Nucleus accumbens (tissue), 56 donors: ENCODE results near the gene DMKN.
A peak's percentile ranks its signal among the peaks of the same experiment; 100 is the strongest.
"Not testable (repeated sequence)": the region's sequence is repeated elsewhere in the genome, so short reads cannot be mapped to it uniquely, and the experiment has no call there.

Experiments
- DNase-seq, 56 donors: peaks; one replicate each; lab custom pipeline; 2025; lab: John Stamatoyannopoulos, UW

DMKN gene

DNA sequence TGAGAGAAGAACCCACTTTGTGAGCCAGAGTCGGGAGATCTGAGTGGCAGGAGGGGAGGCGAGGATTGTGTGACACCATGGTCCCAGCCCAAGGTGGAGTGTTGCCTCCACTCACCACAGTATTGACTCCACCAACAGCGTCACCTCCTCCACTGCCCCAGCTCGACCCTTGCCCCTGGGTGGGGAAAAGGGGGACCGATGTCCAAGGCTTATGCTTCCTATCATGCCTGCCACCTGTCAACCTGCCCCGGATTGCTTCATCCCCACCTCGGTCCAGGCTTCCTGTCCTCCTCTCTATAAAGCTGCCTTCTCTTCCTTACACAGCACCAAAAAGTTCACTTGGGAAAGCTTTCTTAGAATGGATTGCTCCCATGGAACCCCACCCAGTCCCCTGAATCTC, 7.4 kb downstream of the DMKN start:
- DNase-seq = no peak

DNA sequence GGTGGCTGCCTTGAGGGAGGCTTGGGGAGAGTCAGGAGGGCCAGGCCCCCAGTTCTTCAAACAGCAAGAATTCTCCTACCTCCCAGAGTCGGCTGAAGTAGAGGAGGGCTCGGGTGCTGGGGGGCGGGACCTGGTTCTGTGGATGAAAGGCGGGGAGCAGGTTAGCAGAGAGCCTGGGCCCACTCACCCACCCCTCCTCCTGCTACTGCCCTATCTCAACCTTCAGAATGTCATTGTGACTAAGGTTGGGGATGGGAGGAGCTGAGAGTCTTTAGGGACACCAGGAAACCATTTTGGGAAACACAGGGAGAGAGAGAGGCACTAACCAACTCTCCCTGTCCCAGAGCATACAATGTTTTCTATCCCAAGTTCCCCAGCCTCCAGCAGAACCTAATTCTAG, 10.7 kb downstream of the DMKN start:
- DNase-seq = no peak

DNA sequence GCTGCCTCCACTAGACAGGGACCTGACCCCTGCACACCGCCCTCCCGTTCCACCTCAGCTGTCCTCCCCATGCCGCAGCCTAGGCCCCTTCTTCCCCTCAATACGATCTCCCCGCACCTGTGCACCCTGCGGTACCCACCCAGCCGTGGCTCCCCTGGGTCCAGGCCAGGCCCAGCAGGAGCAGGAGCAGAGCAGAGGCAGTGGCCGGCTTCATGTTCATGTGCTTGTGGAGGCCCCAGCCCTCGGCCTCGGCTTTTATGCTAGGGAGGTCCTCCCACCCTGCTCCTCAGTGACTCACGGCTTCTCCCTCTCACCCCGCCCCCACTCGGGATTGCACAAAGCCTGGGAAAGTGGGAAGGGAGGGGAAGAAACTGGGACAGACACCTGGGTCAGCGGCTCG, 11.8 kb downstream of the DMKN start:
- peak in 24 of 56 donors; percentile 3 to 65 (median 26) for DNase-seq

DNA sequence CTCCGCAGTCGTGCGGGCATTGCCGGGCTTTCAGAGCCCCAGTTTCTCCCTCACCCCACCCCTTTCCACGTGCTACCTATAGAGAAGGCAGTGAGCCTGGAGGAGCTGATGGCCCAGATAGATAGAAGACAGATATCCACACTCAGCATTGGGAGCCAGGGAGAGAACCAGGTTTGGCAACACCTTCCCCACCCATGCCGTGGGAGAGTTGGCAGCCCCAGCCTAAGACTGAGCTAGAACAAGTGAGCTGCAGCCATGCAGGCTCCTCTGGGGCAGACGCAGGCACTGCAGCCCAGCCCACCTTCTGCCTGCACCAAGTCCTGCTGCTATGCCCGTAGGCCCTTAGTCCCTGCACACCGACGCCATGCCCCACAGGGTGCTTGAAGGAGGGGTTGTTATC, 12.8 kb downstream of the DMKN start:
- DNase-seq = no peak

DNA sequence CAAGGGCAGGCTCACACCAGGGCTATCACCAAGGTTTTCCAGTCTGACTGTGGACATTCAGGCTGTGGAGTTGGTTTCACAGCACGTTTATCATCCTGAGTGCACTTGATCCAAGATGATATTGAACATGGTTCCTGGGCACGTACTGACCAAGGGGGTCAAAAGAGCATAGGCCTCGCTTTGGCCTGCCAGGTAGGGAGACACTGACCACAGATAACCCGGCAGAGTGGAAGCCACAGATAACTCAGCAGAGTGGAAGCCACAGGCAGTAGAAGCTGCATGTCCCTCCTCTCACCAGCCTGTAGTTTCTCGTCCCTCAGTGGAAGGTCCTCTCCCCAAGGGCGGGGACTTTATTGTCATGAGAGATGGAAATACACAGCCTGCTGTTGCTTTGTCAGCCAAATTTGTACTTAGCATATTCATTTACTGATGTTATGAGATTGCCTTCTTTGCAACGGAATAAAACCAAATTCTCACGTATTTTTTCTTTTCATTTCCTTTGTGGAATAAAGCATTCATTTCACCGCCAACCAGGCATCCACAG, 14.4 kb downstream of the DMKN start:
- DNase-seq = no peak

DNA sequence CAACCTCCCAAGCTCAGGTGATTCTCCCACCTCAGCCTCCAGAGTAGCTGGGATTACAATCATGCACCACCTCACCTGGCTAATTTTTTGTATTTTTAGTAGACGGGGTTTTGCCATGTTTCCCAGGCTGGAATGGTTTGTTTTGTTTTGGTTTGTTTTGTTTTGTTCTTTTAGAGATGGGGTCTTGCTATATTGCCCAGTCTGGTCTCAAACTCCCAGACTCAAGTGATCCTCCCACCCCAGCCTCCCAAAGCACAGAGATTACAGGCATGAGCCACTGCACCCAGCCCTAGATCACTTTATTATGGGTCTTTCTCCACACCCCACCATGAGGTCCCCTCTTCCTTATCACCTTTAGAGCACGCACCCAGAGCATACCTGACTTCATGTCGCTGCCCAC, 15.2 kb downstream of the DMKN start:
- DNase-seq = no peak

DNA sequence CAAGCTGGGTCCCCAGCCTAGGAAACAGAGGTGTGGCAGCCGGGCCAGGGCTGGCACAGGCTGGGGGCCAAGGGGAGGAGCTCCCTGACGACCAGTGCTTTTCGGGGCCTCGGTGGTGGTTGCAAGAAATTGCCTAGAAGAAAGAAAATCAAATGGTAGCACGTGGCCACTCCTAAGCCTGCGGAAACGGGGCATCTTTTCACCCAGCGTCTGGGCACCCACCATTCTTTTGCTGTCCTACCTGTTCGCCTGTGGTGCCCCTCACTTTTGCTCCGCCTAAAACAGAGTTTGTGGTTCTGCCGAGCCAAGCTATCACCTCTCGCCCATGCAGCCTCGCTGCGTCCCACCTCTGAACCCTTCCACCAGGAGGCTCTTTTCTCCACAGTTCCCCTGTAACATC, 16.0 kb downstream of the DMKN start:
- DNase-seq = no peak

DNA sequence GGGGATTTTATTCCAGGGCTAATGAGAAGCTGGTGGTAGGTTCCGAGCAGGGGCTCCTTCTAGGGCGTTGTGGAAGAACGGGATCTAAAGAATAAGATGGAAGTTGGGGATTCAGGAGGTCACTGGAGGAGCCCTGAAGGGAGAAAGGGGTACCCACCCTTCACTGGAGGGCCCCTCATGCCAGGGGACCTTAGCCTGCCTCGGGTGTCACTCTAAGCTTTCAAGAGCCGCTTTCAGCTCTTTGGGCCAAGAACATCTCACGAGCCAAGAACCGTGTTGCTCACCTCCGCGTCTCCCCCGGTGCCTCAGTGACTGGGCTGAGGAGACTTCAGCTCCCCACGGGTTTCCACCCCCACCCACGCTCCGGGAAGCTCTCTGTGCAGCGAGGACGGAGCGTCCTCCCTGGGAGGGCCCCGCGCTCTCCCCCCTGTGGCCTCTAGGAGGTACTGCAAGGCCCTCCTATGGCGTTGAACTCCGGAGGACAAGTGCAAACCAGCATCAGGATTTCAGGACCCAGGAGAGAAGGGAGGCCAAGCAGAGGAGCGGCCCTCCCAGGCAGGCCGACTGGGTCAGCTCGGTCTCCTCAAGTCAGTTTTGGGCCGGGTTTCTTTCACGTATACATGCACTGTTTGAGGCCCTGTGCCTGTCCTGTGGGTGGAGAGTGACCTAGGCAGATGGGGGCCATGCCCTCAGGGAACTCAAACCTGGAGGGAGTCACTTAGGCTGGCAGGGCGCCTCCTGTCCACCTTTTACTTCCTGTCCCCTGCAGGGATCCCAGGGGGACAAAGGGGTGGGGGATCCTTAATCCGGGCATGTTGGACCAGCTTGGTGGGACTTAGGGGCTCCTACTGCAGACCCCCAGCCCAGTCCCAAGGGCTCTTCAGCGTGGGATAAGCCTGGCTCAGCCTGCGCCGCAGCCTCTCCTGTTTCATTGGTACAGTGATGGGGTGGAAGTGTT, 18.1 kb downstream of the DMKN start:
- peak in 49 of 56 donors; percentile 3 to 76 (median 42) for DNase-seq

DNA sequence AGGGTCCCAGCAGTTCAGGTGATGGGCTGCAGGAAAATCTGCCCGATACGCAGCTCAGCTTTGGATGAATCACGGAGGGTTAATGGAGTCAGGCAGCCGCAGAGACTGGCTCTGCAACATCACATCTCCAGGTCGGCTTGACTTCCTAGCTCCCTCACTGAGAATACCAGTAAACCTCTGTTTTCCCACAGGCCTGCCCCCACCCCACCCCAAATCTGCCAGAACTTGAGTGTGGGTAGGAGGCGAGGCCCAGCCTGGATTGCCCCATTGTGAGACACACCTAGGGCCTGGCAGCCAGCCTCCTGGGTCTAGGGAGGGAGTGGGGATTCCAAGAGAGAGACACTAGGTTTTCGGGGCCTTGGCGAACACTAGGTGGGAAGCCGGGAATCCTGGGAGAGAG, 19.5 kb downstream of the DMKN start:
- DNase-seq = no peak

DNA sequence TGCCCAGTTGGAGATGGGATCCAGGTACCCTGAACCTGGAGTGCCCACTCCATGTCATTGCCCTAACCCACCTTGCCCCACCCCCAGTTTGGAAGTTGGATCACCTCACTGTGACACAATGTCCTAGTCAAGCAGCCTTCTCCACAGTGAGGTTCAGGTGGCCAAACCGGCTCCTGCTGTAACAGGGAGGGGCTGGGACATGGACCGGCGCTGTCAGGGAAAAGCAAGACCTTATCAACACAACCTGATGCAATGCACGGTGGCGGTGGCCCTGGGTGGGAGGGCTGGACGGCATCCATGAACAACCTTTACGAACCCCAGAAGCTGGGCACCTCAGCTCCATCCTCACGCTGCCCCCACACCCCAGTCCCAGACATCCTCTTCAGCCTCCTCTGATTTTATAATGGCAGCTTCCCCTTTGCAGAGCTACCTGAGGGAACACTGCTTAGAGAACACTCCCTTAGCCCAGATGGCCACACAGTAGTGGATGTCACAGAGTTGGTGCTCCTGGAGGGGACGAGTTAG, 21.6 kb downstream of the DMKN start:
- no peak for DNase-seq

DNA sequence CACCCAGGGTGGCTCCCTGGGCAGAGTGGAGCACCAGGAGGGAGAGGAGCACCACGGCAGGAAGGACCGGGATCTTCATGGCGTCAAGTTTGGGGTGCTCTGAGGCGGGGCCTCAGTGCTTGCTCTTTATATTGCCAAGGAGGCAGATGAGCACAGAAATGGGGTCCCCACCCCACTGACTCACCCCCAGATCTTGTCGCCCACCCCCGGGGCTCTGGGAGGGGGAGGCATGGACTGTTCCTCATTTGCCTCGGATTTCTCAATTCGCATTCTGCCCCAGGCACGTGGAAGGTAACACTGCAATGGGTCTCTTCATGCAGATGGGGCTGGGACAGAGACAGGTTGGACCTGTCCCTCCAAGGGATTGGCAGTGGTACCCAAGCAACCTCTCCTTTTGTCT, 23.1 kb downstream of the DMKN start, which contains the start of gene KRTDAP:
TSS of gene KRTDAP (minus strand) at position 101 of the 400 bp plus-strand sequence. CDS start at position 79, 22 bp downstream.
- DNase-seq = no peak

DNA sequence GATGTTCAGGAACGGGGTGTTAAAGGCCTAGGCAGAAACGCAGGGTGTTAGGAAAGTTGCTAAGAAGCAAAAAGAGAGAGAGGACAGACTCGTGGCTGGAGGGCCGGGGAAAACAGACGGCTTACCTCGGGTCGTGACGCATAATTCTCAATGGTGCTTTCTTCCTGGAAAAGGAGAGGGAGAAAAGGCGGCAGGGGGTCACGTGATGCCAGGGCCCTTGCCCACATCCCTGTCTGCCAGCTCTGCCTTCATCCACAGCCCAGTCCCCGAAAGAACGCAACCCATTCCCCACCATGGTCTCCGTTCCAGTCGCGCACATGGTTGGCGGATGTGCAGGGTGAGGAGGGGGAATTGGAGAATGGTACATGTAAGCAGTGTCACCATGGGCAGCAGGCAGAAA, 24.8 kb downstream of the DMKN start:
- no peak for DNase-seq

DNA sequence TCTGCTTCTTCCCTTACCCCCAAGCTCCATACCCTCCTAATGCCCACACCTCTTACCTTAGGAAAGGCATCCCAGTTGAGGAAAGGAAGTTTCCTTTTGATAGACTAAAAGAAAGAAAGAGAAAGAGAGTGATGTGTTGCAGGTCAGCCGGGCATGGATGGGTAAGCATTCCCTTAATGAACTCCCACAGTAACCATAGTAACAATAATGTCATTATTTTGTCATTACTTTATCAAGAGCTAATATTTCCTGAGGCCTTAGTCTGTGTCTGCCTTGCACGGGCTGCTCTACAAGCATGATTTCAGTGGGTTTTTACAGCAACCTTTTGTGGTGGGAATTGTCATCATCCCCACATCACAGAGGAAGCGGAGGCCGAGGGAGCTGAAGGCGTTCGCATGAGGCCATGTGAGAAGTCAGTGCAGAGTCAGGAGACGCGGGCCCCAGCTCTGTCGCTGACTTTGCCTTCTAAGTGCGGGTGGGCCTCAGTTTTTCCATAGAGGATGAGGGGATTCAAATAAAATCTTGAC, 25.7 kb downstream of the DMKN start:
- no peak for DNase-seq

DNA sequence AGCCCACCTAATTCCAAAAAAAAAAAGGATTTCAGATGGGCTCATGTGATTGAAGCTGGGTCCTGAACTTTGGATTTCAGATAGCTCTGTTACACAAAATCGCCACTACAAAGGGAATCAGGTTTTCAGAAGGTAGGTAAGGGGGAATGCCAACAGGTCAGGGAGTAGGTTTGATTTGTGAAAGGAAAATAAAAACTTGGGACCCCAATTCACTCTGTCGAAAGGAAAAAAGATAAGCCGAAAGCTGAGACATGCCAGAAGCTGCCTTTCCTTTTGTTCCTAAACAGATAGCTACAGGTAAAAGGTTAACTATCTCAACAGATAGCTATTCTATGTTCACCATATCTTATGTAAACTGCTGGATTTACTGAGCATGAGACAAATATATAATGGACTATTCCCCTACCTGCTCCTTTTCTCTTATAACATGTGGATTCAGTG, 27.2 kb downstream of the DMKN start:
- DNase-seq = no peak

DNA sequence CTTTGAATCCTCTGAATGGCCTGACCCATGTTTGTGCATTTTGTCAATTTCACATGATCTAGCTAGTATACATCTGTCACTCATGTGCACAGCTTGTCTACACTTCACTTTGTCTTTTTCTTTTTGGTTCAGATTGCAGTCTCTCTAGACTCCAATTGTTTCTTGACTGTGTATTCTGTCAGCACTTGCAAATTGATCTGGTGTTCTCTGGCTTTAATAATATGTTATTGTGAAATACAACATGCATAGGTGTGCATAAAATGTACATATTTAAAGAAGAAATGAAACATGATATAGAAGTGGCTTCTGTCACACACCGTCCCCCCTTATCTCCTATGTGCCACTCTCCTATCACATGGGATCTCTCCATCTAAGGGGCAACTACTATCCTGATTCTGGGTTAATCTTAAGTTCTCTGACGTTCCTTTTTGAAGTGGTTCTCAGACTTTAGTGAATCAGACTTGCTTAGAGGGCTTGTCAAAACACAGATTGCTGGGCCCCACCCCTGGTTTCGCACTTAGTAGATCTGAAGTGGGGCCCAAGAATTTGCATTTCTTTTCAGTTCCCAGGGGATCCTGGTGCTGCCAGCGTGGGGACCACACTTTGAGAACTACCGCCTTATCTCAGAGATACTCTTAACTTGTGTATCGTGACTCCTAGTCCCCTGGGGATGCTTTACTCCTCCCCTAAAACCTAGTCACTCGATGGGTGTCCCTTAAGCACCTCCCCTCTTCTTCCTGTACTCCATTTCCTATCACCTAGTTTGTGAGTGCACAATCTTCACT, 29.0 kb downstream of the DMKN start:
- no peak for DNase-seq

DNA sequence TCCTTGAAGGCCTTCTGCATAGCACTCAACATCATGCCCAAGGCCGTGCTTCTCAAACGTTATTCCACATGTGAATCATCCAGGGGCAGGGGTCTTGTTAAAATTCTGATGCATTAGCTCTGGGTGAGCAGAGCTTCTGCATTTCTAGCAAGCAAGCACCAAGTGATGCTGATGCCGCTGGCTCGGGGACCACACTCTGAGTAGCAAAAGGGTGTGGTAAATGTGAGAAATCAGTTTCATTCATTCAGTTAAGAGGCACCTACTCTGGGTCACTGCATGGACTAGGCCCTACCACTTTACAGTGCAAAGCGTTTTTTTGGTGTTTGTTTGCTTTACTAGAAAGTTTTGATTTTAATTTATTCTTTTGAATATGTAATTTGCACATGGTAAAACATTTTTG, 30.4 kb downstream of the DMKN start:
- DNase-seq = no peak

DNA sequence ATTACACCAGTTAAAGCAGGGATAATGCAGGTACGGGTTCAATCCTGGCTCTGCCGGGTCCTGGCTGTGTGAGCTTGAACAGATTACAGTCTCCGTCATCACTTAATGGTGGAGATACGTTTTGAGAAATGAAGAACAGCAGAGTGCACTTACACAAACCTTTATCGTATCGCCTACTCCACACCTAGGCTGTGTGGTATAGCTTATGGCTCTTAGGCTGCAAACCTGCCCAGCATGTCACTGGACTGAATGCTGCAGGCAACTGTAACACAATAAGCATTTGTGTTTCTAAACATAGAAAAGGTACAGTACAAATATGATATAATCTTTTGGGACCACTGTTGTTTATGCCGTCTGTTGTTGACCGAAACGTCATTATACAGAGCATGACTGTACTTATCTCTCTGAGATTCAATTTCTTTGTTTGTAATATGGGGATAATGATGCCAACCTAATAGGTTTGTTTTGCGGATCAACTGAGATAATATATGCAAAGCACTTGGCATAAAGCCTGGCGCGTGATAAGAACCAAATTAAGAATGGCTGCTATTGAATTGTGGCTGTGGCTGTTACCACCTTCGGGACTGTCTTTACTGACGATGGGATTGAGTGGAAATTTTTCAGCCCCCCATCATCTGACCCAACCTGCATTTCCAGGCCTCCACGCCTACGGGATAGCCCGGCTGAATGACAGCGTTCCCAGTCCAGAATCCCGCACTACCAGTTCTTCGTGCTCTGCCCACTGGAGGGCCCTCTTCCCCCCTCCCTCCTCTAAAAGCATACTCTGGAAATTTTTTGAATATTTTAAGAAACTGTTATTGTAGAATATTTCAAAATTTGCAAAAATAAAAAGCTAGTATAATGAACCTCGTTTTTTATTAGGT, 34.4 kb downstream of the DMKN start:
- no peak for DNase-seq

DNA sequence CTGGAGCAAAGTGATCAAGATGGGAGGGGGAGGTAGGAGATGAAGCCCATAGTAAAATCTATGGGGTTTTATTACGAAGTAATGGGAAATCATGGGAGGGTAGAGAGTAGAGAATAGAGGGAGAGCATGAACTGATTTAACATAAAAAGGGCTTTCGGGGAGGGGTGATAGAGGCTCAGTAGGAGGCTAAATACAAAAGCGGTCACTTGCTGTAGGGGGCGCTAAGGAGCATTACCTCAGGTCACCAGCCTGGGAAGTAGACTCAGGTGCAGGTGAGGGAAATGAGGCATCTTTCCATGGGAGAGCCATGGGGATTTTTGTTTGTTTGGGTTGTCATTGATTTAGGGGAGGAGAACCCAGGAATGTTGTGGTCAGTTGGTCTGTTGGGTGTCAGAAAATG, 37.3 kb downstream of the DMKN start:
- DNase-seq = no peak

DNA sequence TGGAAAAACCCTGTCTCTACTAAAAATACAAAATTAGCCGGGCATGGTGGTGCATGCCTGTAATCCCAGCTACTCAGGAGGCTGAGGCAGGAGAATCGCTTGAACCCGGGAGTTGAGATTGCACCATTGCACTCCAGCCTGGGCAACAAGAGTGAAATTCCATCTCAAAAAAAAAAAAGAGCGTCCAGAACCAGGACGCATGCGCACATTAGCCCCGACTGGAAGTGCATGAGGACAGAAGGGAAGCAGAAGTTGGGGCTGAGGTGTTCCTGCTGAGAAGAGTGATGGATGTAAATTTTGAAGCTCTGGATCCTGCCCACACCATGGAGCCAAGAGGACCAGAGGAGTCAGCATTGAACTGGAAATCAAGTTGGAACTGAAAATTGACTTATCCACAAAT, 38.9 kb downstream of the DMKN start:
- not testable (repeated sequence) for DNase-seq

DNA sequence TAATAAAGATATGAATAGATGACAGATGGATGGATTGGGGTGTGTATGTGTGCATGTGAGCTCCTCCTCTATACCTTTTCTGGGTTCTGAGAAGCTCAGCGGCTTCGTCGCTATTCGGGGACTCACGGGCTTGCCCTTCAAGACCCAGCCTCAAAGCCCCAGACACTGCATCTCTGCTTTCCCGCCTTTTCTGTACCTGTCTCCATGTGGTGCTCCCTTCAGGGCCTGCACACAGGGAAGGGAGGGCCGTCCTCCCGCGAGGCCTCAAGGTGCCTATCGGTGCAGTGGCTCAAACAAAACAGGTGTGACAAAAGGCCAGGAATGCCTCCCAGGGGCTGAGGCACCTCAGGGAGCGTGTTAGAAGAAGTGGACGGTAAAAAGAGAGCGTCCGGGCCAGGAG, 39.3 kb downstream of the DMKN start:
- DNase-seq = no peak
